Tibial artery (tissue), 4 donors: ENCODE results near the gene ANXA9.

Experiments
- DNase-seq, 2 donors: peaks; one replicate each; pipeline ENCODE4 v3.0.0-alpha.2; 2019
- H3K27ac ChIP-seq, 2 donors: fragments of 200-600 bp; sonication (generic) in 1 of 2; 1 replicate in 1 of 2; 2 replicates in 1 of 2; pipeline ENCODE4 v1.5.1; 2018 to 2019; ENCODE audit warnings: mild to moderate bottlenecking in 1 of 2
- H3K27me3 ChIP-seq, 2 donors: fragments of 200-600 bp; sonication (generic) in 1 of 2; one replicate each; pipeline versions ENCODE4 v1.5.1 to v1.6.0; 2016 to 2019
- H3K36me3 ChIP-seq, 3 donors: fragments of 200-600 bp; sonication (generic) in 2 of 3; one replicate each; pipeline ENCODE4 v1.5.1; 2016 to 2019; ENCODE audit warnings: mild to moderate bottlenecking in 2 of 3
- H3K4me1 ChIP-seq, 4 donors: fragments of 200-600 bp; sonication (generic) in 2 of 4; 1 replicate in 3 of 4; 2 replicates in 1 of 4; pipeline ENCODE4 v1.5.1; 2016 to 2019
- H3K4me3 ChIP-seq, 2 donors: fragments of 200-600 bp; sonication (generic) in 1 of 2; 1 replicate in 1 of 2; 2 replicates in 1 of 2; pipeline ENCODE4 v1.5.1; 2018 to 2019; ENCODE audit warnings: mild to moderate bottlenecking in 2 of 2
- H3K9me3 ChIP-seq, 3 donors: fragments of 200-600 bp; sonication (generic) in 1 of 3; one replicate each; pipeline ENCODE4 v1.5.1; 2016 to 2019
- CTCF ChIP-seq, 2 experiments: fragments of 200-600 bp in 1 of 2; fragments of 450-650 bp in 1 of 2; IDR thresholded peaks; one replicate each; pipeline ENCODE4 v1.5.1; 2017 to 2019; ENCODE audit warnings: antibody characterized with exemption in 2 of 2, mild to moderate bottlenecking in 1 of 2, moderate library complexity in 1 of 2
- intact Hi-C: fragments of 100-400 bp; cut with DNase I; formaldehyde crosslinking; loops from one replicate; pipeline ENCODE4 v1.15.0; 2023; ENCODE audit warnings: low total_unique reads

The ANXA9 gene

DNA sequence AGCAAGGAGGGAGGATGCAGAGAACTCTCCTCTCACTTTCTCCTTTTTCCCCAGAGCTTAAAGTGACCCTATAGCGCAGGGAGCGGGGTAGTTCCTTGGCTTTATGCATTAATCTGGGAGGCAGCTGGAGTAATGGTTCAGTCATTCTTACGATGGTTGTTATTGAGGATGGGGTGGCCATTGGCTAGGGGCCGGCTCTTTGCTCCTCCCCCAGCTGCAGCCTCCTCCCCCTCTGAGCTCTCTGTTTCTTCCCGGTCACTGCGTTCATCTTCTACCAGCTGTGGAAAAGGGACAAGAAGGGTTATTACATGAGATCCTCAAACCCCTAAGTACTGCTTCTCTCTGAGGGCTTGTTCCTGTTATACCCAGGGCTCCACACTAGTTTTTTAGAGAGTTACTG lies 16.1 kb upstream of the ANXA9 start:
- Histone ChIP-seq H3K27me3 (no peaks in the 10 kb centered on the region), H3K27ac (no peak overlapping the region), H3K36me3 (peaks cover 73 to 80% (median 78%) of the 10 kb centered on the region in 3 donors), H3K4me1 (peaks cover 0 to 17% (median 14%) of the 10 kb centered on the region in 4 donors), H3K9me3 (no peaks in the 10 kb centered on the region), H3K4me3 (no peak overlapping the region)
- TF ChIP-seq CTCF (IDR thresholded peaks at IDR 0.05): no peak
- intact Hi-C loops: no loop called here
- no peak for DNase-seq

DNA sequence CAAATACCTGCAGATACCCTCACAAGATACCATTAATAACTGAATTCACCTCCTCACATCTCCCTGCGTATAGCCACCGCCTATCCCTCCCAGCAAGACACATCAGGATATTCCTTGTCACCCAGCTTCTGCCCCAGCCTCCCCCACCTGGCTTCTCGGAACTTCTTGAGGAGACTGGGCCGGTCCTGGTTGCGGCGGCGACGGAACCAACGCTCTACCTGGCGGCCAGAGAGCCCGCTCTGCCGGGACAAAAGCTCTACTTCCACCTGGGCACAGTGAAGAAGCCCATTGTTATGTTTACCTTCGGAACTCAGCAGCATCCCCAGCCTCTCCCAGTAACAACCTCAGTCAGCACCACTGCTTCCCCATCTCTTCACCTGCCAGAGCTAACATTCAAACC lies 14.2 kb upstream of the ANXA9 start:
- Histone ChIP-seq H3K27me3 (no peaks in the 10 kb centered on the region), H3K27ac (no peak overlapping the region), H3K36me3 (peaks cover 54 to 61% (median 59%) of the 10 kb centered on the region in 3 donors), H3K4me1 (peaks cover 0 to 36% (median 32%) of the 10 kb centered on the region in 4 donors), H3K9me3 (no peaks in the 10 kb centered on the region), H3K4me3 (no peak overlapping the region)
- DNase-seq: peak in 1 of 2 donors; percentile 33
- intact Hi-C loops: no loop called here
- no peak for TF ChIP-seq CTCF (IDR thresholded peaks at IDR 0.05)

DNA sequence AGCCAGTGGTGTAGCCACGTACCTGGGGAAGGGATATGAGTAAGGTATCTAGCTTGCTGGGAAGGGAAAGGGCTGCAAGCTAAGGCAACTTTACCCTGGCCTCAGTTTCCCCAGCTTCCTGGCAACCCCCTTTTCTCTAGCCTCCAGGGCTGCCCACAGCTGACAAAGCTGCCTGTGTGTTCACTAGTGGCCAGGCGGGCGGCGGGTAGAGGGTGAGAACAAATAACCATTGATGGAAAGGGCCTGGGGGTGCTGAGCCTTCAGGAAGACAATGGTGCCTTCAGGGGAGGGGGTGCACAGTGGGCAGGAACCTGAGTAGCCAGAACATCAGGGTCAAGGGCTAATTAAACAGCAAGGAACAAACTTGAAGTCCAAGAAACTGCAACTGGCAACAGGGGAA lies 13.6 kb upstream of the ANXA9 start:
- TF ChIP-seq CTCF (IDR thresholded peaks at IDR 0.05): no peak
- no peaks in the 10 kb centered on the region for H3K27me3 ChIP-seq
- H3K9me3 ChIP-seq: no peaks in the 10 kb centered on the region
- H3K27ac ChIP-seq: no peak overlapping the region
- H3K36me3 ChIP-seq: peaks cover 51 to 55% (median 54%) of the 10 kb centered on the region in 3 donors
- intact Hi-C loops: no loop called here
- H3K4me1 ChIP-seq: peaks cover 0 to 41% (median 38%) of the 10 kb centered on the region in 4 donors
- peak in 1 of 2 donors; percentile 57 for DNase-seq
- H3K4me3 ChIP-seq: no peak overlapping the region

GRCh38 chr1:150969626-150970025 lies 12.5 kb upstream of the ANXA9 start:
- H3K9me3 ChIP-seq: no peaks in the 10 kb centered on the region
- intact Hi-C loops: loop anchor here (10.0 kb wide), 2 partner anchors 335 to 405 kb away; no protein-coding TSS in a partner anchor
- no peak for TF ChIP-seq CTCF (IDR thresholded peaks at IDR 0.05)
- DNase-seq: no peak
- H3K4me3 ChIP-seq: no peak overlapping the region
- no peaks in the 10 kb centered on the region for H3K27me3 ChIP-seq
- H3K36me3 ChIP-seq: peaks cover 39 to 44% (median 42%) of the 10 kb centered on the region in 3 donors
- peak overlapping the region in 1 of 2 donors; percentile 17 for H3K27ac ChIP-seq
- H3K4me1 ChIP-seq: peaks cover 0 to 43% (median 40%) of the 10 kb centered on the region in 4 donors

DNA sequence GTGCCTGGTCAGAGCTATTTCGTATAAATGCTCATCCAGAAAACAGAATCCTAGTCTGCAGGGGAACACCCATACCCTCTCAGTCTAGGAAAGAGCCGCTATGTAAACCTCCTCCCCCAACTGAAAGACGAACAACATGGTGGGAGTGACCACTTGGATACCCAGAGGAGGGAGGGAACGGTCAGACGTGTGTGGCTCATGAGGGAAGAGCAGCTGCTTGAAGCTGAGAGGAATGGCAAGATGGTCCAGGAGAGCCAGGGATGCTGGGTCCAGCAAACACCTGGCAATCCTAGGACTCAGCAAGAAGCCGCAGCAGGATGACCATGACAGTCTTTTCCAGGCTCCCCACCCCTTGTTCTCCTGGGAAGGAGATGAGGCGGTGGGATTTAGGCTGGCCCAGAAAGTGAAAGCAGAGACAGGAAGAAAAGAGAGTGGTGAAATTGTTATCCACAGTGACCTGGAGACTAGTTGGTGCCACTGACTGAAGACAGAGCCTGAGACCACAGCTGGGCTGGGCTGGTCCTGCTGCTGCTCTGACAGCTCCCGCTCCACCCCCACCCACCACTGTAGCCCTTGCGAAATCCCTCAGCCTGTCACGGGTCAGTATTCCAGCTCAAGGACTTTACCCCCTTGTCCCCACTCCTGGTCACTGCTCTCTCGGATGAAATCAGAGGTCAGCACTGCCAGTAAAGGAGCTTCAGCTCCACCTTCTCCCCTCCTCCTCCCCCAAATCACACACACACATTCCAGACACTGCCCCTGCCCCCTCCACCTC lies 11.1 kb upstream of the ANXA9 start:
- H3K4me3 ChIP-seq: peak overlapping the region; percentile 78 to 81
- DNase-seq: peak; percentile 89 to 94
- H3K4me1 ChIP-seq: peaks cover 0 to 52% (median 47%) of the 10 kb centered on the region in 4 donors
- peaks cover 28 to 30% (median 29%) of the 10 kb centered on the region in 3 donors for H3K36me3 ChIP-seq
- H3K27me3 ChIP-seq: no peaks in the 10 kb centered on the region
- intact Hi-C loops: loop anchor here (10.0 kb wide), 2 partner anchors 336 to 406 kb away; no protein-coding TSS in a partner anchor
- H3K27ac ChIP-seq: peak overlapping the region; percentile 98
- no peaks in the 10 kb centered on the region for H3K9me3 ChIP-seq
- TF ChIP-seq CTCF (IDR thresholded peaks at IDR 0.05): no peak
